ENCODE measurements around the gene MAPKAP1. TPM values are rescaled to one million over a fixed set of nuclear protein-coding genes. Genes with fewer than 3 reads are reported as not detected.

MAPKAP1 gene
- total and polyA plus RNA-seq, 2 experiments from 2014 or later, result 68.4 to 98.5 TPM

DNA sequence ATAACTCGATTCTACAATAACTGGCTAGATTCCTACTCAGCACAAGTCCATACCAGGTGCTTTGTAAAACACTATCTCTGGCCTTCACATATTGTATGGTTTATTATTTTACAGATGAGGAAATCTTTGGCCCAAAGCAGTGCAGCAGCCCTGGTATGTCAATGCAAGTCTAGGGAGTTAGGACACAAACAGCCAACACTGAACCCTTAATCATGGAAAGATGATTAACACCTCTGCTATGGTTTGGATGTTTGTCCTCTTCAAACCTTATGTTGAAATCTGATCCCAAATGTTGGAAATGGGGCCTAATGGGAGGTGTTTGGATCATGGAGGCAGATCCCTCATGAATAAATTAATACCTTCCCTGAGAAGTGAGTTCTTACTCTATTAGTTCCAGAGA, 76.6 kb downstream of the MAPKAP1 start (continued):
- TF ChIP-seq, protein P1, sequence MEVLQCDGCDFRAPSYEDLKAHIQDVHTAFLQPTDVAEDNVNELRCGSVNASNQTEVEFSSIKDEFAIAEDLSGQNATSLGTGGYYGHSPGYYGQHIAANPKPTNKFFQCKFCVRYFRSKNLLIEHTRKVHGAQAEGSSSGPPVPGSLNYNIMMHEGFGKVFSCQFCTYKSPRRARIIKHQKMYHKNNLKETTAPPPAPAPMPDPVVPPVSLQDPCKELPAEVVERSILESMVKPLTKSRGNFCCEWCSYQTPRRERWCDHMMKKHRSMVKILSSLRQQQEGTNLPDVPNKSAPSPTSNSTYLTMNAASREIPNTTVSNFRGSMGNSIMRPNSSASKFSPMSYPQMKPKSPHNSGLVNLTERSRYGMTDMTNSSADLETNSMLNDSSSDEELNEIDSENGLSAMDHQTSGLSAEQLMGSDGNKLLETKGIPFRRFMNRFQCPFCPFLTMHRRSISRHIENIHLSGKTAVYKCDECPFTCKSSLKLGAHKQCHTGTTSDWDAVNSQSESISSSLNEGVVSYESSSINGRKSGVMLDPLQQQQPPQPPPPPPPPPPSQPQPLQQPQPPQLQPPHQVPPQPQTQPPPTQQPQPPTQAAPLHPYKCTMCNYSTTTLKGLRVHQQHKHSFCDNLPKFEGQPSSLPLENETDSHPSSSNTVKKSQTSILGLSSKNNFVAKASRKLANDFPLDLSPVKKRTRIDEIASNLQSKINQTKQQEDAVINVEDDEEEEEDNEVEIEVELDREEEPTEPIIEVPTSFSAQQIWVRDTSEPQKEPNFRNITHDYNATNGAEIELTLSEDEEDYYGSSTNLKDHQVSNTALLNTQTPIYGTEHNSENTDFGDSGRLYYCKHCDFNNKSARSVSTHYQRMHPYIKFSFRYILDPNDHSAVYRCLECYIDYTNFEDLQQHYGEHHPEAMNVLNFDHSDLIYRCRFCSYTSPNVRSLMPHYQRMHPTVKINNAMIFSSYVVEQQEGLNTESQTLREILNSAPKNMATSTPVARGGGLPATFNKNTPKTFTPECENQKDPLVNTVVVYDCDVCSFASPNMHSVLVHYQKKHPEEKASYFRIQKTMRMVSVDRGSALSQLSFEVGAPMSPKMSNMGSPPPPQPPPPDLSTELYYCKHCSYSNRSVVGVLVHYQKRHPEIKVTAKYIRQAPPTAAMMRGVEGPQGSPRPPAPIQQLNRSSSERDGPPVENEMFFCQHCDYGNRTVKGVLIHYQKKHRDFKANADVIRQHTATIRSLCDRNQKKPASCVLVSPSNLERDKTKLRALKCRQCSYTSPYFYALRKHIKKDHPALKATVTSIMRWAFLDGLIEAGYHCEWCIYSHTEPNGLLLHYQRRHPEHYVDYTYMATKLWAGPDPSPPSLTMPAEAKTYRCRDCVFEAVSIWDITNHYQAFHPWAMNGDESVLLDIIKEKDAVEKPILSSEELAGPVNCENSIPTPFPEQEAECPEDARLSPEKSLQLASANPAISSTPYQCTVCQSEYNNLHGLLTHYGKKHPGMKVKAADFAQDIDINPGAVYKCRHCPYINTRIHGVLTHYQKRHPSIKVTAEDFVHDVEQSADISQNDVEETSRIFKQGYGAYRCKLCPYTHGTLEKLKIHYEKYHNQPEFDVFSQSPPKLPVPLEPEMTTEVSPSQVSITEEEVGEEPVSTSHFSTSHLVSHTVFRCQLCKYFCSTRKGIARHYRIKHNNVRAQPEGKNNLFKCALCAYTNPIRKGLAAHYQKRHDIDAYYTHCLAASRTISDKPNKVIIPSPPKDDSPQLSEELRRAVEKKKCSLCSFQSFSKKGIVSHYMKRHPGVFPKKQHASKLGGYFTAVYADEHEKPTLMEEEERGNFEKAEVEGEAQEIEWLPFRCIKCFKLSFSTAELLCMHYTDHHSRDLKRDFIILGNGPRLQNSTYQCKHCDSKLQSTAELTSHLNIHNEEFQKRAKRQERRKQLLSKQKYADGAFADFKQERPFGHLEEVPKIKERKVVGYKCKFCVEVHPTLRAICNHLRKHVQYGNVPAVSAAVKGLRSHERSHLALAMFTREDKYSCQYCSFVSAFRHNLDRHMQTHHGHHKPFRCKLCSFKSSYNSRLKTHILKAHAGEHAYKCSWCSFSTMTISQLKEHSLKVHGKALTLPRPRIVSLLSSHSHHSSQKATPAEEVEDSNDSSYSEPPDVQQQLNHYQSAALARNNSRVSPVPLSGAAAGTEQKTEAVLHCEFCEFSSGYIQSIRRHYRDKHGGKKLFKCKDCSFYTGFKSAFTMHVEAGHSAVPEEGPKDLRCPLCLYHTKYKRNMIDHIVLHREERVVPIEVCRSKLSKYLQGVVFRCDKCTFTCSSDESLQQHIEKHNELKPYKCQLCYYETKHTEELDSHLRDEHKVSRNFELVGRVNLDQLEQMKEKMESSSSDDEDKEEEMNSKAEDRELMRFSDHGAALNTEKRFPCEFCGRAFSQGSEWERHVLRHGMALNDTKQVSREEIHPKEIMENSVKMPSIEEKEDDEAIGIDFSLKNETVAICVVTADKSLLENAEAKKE (CRISPR knock-in tag; IDR thresholded peaks at IDR 0.05), result no peak
- TF ChIP-seq POLR2AphosphoS5 (IDR thresholded peaks at IDR 0.05; ENCODE audit: low read depth) (no peak), ZNF114 (CRISPR knock-in tag; IDR thresholded peaks at IDR 0.05) (no peak)
- TF ChIP-seq, protein P2, sequence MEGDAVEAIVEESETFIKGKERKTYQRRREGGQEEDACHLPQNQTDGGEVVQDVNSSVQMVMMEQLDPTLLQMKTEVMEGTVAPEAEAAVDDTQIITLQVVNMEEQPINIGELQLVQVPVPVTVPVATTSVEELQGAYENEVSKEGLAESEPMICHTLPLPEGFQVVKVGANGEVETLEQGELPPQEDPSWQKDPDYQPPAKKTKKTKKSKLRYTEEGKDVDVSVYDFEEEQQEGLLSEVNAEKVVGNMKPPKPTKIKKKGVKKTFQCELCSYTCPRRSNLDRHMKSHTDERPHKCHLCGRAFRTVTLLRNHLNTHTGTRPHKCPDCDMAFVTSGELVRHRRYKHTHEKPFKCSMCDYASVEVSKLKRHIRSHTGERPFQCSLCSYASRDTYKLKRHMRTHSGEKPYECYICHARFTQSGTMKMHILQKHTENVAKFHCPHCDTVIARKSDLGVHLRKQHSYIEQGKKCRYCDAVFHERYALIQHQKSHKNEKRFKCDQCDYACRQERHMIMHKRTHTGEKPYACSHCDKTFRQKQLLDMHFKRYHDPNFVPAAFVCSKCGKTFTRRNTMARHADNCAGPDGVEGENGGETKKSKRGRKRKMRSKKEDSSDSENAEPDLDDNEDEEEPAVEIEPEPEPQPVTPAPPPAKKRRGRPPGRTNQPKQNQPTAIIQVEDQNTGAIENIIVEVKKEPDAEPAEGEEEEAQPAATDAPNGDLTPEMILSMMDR (conservative IDR thresholded peaks at IDR 0.05; ENCODE audit: low read depth in 2 of 2), result no peak

DNA sequence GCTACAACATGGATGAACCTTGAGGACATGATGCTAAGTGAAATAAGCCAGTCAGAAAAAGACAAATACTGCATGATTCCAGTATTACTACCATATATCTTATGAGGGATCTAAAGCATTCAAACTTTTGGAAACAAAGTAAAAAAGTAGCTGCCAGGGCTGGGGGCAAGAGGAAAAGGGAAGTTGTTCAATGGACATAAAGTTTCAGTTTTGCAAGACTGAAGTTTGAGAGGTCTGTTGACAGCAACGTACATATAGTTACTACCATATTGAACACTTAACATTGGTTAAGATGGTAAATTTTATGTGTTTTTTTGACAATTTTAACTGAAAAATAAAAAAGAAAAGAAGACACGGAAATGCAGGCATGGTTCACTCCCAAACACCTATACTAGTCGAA, 77.6 kb downstream of the MAPKAP1 start:
- ATAC-seq, result no peak
- peaks cover 8% of the 10 kb centered on the region for H4K20me1 ChIP-seq (replicated peaks; ENCODE audit: insufficient read depth)
- no peak overlapping the region for H2AFZ ChIP-seq
- no peak overlapping the region for H3K4me3 ChIP-seq
- DNase-seq (ENCODE audit: low spot score), result no peak
- H3K4me3 Mint-ChIP-seq, result no peak overlapping the region
- H3K36me3 Mint-ChIP-seq (ENCODE audit: low read depth), result peaks cover 13% of the 10 kb centered on the region; the same call in 2 of the 3 replicates
- peaks cover 7% of the 10 kb centered on the region; the same call in 2 of the 3 replicates for H3K9me3 Mint-ChIP-seq
- H3K36me3 ChIP-seq (ENCODE audit: insufficient read depth), result no peaks in the 10 kb centered on the region
- no peaks in the 10 kb centered on the region for H3K9me2 ChIP-seq (ENCODE audit: insufficient read depth)
- H3K4me2 ChIP-seq, result no peak overlapping the region
- no peak overlapping the region for H3K27ac Mint-ChIP-seq
- H3F3A ChIP-seq (replicated peaks; ENCODE audit: low read depth), result 0 out of 2 replicates have a peak, but pooled peaks cover 4% of the 10 kb centered on the region
- peaks cover 37% of the 10 kb centered on the region for H3K4me1 ChIP-seq (ENCODE audit: insufficient read depth)
- H3K27me3 ChIP-seq (ENCODE audit: insufficient read depth), result no peaks in the 10 kb centered on the region
- H3K4me1 Mint-ChIP-seq, result peaks cover 27% of the 10 kb centered on the region
- peaks cover 86% of the 10 kb centered on the region for H3K79me2 ChIP-seq (replicated peaks; ENCODE audit: insufficient read depth)
- H3K27ac ChIP-seq (ENCODE audit: low read depth), result no peak overlapping the region
- peaks cover 6% of the 10 kb centered on the region for H3K27me3 Mint-ChIP-seq (ENCODE audit: insufficient read depth, low read depth, poor library complexity)
- TF ChIP-seq, protein P2 (conservative IDR thresholded peaks at IDR 0.05; ENCODE audit: low read depth in 2 of 2), result no peak
- TF ChIP-seq EZH2 (IDR thresholded peaks at IDR 0.05; ENCODE audit: low read depth, unreplicated experiment) (no peak), ZNF331 (CRISPR knock-in tag; IDR thresholded peaks at IDR 0.05; ENCODE audit: low read depth) (no peak), STAT1 (IDR thresholded peaks at IDR 0.05; ENCODE audit: unreplicated experiment) (no peak), EZH2phosphoT487 (IDR thresholded peaks at IDR 0.05; ENCODE audit: unreplicated experiment) (no peak), JUNB (IDR thresholded peaks at IDR 0.05; ENCODE audit: unreplicated experiment) (no peak)
- TF ChIP-seq, protein P3, sequence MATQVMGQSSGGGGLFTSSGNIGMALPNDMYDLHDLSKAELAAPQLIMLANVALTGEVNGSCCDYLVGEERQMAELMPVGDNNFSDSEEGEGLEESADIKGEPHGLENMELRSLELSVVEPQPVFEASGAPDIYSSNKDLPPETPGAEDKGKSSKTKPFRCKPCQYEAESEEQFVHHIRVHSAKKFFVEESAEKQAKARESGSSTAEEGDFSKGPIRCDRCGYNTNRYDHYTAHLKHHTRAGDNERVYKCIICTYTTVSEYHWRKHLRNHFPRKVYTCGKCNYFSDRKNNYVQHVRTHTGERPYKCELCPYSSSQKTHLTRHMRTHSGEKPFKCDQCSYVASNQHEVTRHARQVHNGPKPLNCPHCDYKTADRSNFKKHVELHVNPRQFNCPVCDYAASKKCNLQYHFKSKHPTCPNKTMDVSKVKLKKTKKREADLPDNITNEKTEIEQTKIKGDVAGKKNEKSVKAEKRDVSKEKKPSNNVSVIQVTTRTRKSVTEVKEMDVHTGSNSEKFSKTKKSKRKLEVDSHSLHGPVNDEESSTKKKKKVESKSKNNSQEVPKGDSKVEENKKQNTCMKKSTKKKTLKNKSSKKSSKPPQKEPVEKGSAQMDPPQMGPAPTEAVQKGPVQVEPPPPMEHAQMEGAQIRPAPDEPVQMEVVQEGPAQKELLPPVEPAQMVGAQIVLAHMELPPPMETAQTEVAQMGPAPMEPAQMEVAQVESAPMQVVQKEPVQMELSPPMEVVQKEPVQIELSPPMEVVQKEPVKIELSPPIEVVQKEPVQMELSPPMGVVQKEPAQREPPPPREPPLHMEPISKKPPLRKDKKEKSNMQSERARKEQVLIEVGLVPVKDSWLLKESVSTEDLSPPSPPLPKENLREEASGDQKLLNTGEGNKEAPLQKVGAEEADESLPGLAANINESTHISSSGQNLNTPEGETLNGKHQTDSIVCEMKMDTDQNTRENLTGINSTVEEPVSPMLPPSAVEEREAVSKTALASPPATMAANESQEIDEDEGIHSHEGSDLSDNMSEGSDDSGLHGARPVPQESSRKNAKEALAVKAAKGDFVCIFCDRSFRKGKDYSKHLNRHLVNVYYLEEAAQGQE (IDR thresholded peaks at IDR 0.05; ENCODE audit: unreplicated experiment), result no peak

Measured in GM23338 (cell line).